ENCODE measurements around the gene ANXA2. TPM values are rescaled to one million over a fixed set of nuclear protein-coding genes. Genes with fewer than 3 reads are reported as not detected.

ANXA2 gene
- polyA plus RNA-seq, 1 donor (not counting 4 experiments of a cell fraction or from before 2014, with no cell fraction given), result 11,017 TPM

GRCh38 chr15:60408463-60408981 is 10.7 kb upstream of the ANXA2 start:
- peak overlapping the region; percentile 66 for H3K4me2 ChIP-seq (ENCODE audit: control insufficient read depth, extremely low read depth, insufficient read depth, low read depth, low read length)
- no peaks in the 10 kb centered on the region for H3K36me3 ChIP-seq (ENCODE audit: control insufficient read depth in 2 of 2, extremely low read depth in 1 of 2, insufficient read depth in 2 of 2, low read length in 2 of 2)
- H3K4me3 ChIP-seq (ENCODE audit: control insufficient read depth in 2 of 3, extremely low read depth in 1 of 3, insufficient read depth in 2 of 3, low read depth in 1 of 3, low read length in 3 of 3), result peak overlapping the region in 2 of 3 experiments; percentile 50 to 55
- no peak for TF ChIP-seq CTCF (optimal IDR thresholded peaks at IDR 0.05 in 1 of 3, IDR thresholded peaks at IDR 0.05 in 1 of 3, conservative IDR thresholded peaks at IDR 0.05 in 1 of 3; ENCODE audit: extremely low read depth in 1 of 3, insufficient read depth in 2 of 3, low read length in 3 of 3)
- TF ChIP-seq EZH2 (IDR thresholded peaks at IDR 0.05; ENCODE audit: low read length), result no peak
- peak; percentile 74 for FAIRE-seq
- no peaks in the 10 kb centered on the region for H3K9me1 ChIP-seq (ENCODE audit: control insufficient read depth, extremely low read depth, insufficient read depth, low read length)
- H3K4me1 ChIP-seq (ENCODE audit: control insufficient read depth, extremely low read depth, insufficient read depth, low read length), result peaks cover 37% of the 10 kb centered on the region
- peak overlapping the region; percentile 86 for H3K27ac ChIP-seq (ENCODE audit: control insufficient read depth, insufficient read depth, low read length)
- DNase-seq (ENCODE audit: low read depth, low spot score), result peak; percentile 86
- H3K27me3 ChIP-seq (ENCODE audit: control insufficient read depth, extremely low read depth, insufficient read depth, low read length), result no peaks in the 10 kb centered on the region
- H2AFZ ChIP-seq (ENCODE audit: control insufficient read depth, low read length), result no peak overlapping the region
- no peaks in the 10 kb centered on the region for H3K79me2 ChIP-seq (ENCODE audit: control insufficient read depth, insufficient read depth, low read length)
- no peaks in the 10 kb centered on the region for H4K20me1 ChIP-seq (ENCODE audit: control insufficient read depth, extremely low read depth, insufficient read depth, low read length)
- peak overlapping the region; percentile 84 for H3K9ac ChIP-seq (ENCODE audit: control insufficient read depth, extremely low read depth, insufficient read depth, low read length)
- H3K9me3 ChIP-seq (ENCODE audit: control insufficient read depth, low read depth, low read length), result no peaks in the 10 kb centered on the region
- dilution Hi-C loops (cut with MboI; ENCODE audit: extremely low pct_ligation_motif_present, low sequenced_read_pairs), result no loop called here

GRCh38 chr15:60407415-60407805 is 9.6 kb upstream of the ANXA2 start:
- Histone ChIP-seq H4K20me1 (ENCODE audit: control insufficient read depth, extremely low read depth, insufficient read depth, low read length) (no peaks in the 10 kb centered on the region), H3K79me2 (ENCODE audit: control insufficient read depth, insufficient read depth, low read length) (no peaks in the 10 kb centered on the region), H3K9me1 (ENCODE audit: control insufficient read depth, extremely low read depth, insufficient read depth, low read length) (no peaks in the 10 kb centered on the region), H3K9me3 (ENCODE audit: control insufficient read depth, low read depth, low read length) (no peaks in the 10 kb centered on the region), H3K4me2 (ENCODE audit: control insufficient read depth, extremely low read depth, insufficient read depth, low read depth, low read length) (peak overlapping the region; percentile 66), H3K27ac (ENCODE audit: control insufficient read depth, insufficient read depth, low read length) (peak overlapping the region; percentile 86), H3K9ac (ENCODE audit: control insufficient read depth, extremely low read depth, insufficient read depth, low read length) (peak overlapping the region; percentile 84), H3K36me3 (ENCODE audit: control insufficient read depth in 2 of 2, extremely low read depth in 1 of 2, insufficient read depth in 2 of 2, low read length in 2 of 2) (no peaks in the 10 kb centered on the region), H3K4me1 (ENCODE audit: control insufficient read depth, extremely low read depth, insufficient read depth, low read length) (peaks cover 39% of the 10 kb centered on the region), H3K27me3 (ENCODE audit: control insufficient read depth, extremely low read depth, insufficient read depth, low read length) (no peaks in the 10 kb centered on the region), H2AFZ (ENCODE audit: control insufficient read depth, low read length) (no peak overlapping the region), H3K4me3 (ENCODE audit: control insufficient read depth in 2 of 3, extremely low read depth in 1 of 3, insufficient read depth in 2 of 3, low read depth in 1 of 3, low read length in 3 of 3) (peak overlapping the region in 2 of 3 experiments; percentile 50 to 55)
- dilution Hi-C loops (cut with MboI; ENCODE audit: extremely low pct_ligation_motif_present, low sequenced_read_pairs), result no loop called here
- TF ChIP-seq CTCF (optimal IDR thresholded peaks at IDR 0.05 in 1 of 3, IDR thresholded peaks at IDR 0.05 in 1 of 3, conservative IDR thresholded peaks at IDR 0.05 in 1 of 3; ENCODE audit: extremely low read depth in 1 of 3, insufficient read depth in 2 of 3, low read length in 3 of 3), result no peak
- TF ChIP-seq EZH2 (IDR thresholded peaks at IDR 0.05; ENCODE audit: low read length), result no peak
- peak; percentile 68 for FAIRE-seq
- DNase-seq (ENCODE audit: low read depth, low spot score), result peak; percentile 74
